CMK (cell line): Measurements from ENCODE around the gene RNF175.
A peak's percentile ranks its signal among the peaks of the same experiment; 100 is the strongest.

Experiments used
- DNase-seq: peaks from one replicate; pipeline ENCODE4 v3.0.0-alpha.2; 2010; ENCODE audit warnings: low read depth

RNF175 gene

DNA sequence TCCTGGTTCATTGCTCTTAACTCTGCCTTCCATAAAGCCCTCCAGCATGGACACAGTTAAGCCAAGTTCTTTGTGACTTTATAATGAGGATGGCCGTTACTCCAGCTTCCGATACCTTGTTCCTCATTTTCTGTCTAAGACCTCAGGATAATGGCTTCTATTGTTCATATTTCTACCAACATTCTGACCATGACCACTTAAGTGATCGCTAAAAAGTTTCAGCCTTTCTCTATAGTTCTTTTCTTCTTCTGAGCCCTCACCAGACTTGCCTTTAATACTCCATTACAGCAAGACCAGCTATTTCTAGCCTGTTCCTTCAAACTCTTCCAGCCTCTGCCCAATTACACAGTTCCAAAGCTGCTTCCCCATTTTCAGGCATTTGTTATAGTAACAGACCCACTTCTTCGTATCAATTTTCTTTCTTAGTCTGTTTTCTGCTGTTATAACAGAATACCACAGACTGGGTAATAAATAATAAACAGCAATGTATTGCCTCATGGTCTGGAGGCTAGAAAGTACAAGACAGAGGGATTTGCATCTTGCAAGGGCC lies 12.3 kb downstream of the RNF175 start:
- DNase-seq = no peak

DNA sequence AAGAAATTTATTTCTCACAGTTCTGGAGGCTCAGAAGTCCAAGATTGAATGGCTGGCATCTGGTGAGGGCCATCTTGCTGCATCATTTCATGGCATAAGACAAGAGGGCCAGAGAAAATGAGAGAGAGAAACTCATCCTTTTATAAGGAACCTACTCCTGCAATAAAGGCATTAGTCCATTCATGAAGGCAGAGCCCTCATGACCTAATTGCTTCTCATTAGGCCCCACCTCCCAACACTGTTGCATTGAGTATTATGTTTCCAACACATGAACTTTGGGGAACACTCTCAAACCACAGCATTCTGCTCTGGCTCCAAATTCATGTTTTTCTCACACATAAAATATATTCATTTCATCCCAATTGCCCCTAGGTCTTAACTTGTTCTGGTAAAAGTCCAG lies 14.2 kb downstream of the RNF175 start:
- DNase-seq = no peak

DNA sequence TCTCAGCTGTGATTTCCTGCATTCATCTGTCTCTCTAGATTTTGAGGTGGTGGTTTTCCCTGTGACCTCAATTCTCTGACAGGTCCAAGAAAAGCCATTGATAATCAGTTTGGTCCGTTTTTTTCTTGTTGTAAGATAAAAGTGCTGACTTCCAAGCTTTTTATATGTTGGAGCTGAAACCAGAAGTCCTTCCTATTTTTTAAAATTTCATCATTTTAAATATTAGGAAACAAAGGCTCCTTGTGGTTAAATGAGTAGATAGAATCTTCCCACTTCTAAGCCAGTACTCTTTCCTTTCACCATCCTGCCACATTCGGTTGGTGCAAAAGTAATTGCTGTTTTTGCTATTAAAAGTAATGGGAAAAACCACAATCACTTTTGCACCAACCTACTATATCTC lies 18.3 kb downstream of the RNF175 start:
- DNase-seq = no peak

DNA sequence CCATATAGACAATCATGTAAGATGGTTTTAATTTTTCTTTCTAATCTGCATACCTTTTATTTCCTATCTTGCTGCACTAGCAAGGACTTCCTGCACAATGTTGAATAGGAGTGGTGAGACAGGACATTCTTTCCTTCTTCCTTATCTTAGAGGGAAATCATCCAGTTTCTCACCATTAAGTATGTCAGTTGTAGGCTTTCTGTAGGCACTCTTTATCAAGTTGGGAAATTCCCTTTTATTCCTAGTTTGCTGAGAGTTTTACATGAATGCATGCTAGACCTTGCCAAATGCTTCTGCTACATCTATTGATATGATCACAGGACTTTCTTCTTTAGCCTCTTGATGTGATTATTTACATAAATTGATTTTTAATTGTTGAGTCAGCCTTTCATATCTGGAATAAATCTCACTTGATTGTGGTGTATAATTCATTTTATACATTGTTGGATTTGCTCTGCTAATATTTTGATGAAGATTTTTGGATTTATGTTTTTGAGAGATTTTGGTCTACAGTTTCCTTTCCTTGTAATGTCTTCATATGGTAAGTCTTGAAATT lies 23.8 kb downstream of the RNF175 start:
- DNase-seq = no peak

DNA sequence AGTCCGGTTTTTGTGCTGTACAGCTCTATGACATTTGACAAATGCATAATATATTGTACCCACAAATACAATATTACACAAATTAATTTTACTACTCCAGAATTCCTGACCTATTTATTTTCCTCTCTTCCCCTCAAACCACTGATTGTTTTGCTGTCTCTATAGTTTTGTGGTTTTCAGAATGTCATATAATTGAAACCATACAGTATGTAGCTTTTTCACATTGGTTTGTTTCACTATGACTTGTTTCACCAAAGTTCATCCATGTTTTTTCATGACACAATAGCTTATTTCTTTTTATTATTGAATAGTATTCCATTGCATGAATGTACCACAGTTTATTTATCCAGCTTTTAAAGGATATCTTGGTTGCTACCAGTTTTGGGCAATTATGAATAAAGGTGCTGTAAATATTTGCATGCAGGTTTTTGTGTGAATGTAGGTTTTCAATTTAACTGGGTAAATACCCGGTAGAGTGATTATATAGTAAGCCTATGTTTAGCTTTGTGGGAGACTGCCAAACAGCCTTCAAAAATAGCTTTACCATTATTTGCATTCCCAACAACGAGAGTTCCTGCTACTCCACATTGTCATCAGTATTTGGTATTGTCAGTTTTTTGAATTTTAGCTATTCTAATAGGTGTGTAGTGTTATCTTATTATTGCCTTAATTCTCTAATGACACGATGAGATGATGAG lies 25.9 kb downstream of the RNF175 start:
- no peak for DNase-seq

DNA sequence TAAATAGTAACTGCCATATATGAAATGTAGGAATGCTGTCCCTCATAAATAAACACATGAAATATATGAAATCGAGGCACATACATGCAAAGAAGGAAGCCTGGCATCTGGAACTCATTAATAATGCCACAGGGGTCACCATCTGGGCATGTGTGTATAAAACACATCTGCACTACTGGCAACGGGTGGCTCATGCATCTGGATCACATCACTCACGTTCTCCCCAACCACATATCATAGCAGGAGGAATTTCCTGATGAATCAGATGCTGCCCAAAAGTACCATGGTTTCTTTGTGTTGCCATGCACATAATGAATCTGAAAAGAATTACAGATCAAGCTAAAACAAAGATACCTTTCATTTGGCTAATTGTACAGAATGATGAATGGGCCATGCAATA lies 28.6 kb downstream of the RNF175 start:
- DNase-seq = no peak

- DNase-seq = no peak
Observed at GRCh38 chr4:153729895-153730294, 29.9 kb downstream of the RNF175 start.

GRCh38 chr4:153728660-153729059 lies 31.2 kb downstream of the RNF175 start:
- DNase-seq = no peak

DNA sequence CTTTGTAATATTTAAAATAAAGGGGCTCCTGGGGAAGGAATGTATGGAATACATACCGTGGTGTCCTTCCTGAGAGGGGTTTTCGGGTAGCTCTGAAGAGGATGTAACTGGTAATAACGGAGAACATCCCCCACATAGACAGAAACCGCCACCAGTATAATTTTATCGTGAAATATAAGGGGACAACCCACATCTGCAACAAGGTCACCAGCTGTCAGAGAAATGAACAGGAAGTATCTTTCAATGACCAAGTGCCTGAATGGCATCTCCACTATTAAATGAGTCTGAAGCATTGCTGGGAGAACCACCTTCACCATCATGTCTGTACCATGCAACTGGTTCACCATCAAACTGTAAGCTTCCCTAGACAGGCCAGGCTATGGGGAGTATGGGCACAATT lies 31.7 kb downstream of the RNF175 start:
- no peak for DNase-seq

DNA sequence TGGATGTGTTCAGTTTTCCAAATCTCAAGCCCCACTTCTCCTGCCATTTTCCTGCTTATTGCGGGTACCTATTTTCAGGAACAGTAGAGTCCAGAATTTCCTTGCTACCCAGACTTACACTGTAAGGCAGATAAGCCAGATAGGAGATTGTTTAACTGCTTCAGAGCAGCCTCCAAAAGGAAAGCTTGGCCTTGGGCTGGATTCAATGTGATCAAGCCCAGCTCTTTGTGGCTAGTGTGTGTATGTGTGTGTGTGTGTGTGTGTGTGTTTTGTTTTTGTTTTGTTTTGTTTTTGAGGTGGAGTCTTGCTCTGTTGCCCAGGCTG lies 34.0 kb downstream of the RNF175 start:
- DNase-seq = no peak

DNA sequence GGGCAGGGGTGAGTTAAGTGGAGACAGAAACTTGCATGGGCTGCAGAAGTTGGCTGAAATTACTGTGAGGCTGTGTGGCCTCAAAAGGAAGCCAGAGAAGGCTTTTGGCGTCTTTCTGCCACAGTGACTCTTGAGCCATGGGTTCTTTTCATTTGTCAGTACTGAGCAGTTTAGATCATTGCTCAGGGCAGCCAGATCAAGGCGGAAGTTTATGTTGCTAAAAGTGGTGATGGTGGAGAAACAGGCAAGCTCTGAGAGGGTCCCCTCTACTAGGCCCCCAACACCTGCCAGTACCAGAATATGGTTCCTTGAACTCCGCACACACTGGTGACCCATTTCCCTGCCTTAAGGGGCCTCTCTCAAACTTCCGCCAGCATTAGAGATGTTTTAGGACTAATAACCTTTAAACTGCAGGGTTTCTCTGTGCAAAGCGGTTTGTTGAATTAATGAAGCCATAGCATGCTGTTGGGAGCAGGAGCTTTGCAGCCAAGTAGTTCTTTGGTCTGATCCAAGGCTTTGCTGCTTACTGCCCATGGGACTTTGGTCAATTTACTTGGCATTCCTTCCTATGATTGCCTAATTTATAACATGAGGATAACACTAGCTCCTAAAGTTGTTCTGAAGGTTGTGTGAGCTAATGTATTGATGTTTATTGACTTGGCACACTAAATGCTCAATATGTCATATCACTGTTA lies 34.5 kb downstream of the RNF175 start:
- DNase-seq = no peak

- DNase-seq = no peak
Observed at GRCh38 chr4:153724606-153725005, 35.2 kb downstream of the RNF175 start.

DNA sequence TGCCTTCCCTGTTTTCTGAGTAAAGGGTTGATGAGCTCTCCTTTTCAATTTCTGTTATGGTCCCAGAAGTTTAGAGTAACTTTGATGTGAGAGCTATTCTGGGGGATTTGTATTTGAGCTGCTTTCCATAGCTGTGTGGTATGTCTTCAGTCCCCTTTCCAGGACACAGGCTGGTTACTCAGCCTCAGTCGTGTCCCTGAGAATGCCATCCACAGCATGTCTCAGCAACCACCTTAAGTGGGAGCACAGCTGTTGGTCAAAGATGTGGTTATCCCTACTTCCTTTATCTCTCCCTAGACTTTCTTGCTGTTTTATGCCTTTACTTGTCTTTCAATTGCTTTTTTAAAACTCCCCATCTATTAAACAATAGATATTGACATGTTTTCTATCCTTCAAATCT lies 37.8 kb downstream of the RNF175 start:
- DNase-seq = peak; percentile 4

DNA sequence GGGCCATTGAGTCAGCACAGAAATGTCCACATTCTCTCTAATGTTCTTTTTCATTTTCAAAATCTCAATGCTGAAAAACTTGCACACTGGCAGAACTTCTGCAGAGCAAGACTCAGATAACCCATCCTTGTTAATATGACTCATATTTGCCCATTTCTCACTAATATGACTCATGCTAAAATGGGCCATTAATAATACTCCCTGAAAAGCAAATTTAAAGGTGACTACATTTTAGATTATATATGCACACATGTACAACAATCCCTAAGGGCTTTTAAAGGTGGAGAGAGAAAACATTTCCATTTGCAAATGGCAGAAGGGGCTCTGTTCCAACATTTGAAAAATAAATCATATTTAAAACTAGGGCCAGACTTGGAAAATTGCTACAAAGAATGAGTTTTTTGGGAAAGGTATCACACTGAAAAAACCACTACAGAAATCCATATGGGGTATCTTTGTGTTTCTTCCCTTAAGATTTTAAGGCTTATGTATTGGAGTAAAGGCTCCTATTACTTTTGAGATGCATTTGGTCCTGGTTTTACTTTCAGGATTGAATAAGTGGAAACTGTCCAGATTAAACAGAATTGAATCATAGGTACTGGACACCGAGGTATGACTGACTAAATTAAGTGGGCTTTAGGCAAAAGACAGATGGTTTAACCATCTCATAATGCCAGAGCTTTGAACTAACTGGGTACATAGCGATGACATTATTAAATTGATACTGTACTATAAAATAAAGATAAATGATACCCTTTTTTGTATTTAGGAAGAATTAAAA lies 45.8 kb downstream of the RNF175 start:
- no peak for DNase-seq

DNA sequence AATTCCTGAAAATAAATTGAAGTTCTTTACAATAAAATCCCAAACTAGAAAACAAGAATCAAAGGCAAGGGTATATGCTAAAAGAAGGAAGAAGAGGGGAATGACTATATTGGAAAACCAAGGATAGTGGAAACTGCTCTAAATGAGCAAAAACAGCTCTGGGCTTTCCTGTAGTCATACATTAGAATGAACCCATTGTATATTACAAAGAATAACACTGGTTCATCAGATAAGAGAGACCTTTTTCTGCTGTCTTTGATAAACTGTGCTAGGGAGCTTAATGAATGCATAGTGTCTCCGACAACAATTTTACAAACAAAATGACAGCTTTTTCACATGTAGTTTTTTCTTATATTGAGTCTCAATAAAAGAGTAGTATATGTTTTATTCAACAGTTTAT lies 49.1 kb downstream of the RNF175 start:
- DNase-seq = no peak

GRCh38 chr4:153706519-153706918 lies 53.3 kb downstream of the RNF175 start:
- DNase-seq = no peak

- DNase-seq = peak; percentile 4
Observed at GRCh38 chr4:153705743-153706468, 53.9 kb downstream of the RNF175 start.

GRCh38 chr4:153704522-153704921 lies 55.3 kb downstream of the RNF175 start:
- no peak for DNase-seq

DNA sequence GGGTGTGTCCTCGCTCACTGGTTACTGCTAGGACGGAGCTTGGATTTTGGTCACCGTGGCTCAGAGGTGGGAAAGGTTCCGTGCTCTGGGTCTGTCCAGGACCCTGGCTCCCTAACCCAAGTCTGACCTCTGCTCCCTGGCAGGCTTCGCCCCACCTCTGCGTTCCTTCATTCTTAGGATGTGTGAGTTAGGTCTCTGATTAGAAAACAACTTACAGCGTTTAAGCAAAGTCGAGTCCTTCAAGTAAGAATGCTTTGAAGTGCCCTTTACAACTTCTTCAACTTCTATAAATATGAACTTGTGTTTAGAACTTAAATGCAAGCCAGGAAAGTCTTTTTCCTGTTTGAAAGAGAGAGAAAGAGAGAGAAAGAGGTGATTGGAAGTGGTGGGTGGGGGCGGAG lies 74.9 kb downstream of the RNF175 start:
- no peak for DNase-seq

- no peak for DNase-seq
Observed at GRCh38 chr4:153684182-153684970, 75.4 kb downstream of the RNF175 start, which contains the start of gene TLR2. TLR2 (plus strand) TSS chr4:153684280; CDS start chr4:153702908, 18,628 bp downstream.

DNA sequence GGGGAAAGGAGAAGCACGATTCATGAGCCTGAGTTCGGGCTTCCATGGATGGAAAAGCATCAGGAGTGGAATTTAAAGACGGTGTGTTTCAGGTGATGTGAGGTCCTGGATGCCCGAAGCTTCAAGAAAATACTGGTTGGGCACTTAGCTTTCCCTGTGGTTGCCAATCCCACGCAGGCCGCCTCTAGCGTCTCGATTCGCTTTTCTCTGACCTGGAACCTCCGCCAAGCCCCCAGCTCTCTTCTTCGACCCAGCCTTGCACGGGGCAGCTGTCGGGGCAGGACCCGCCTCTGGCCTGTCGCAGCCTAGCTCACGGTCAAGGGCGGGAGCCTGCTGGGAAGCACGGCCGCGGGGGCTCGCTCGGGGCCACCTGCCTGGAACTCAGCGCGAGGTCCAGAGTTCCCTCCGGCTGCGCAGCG lies 76.1 kb downstream of the RNF175 start:
- no peak for DNase-seq
